OCI-LY7 (cell line): ENCODE results near the gene DGKD.

Source experiments
- EZH2phosphoT487 ChIP-seq: fragments of 200-600 bp; sonication (generic); IDR thresholded peaks from 2 replicates; pipeline ENCODE4 v1.6.1; 2018; ENCODE audit warnings: low read depth, borderline replicate concordance, mild to moderate bottlenecking, mixed run types, antibody characterized with exemption, low read length, moderate library complexity, mixed read lengths
- TF ChIP-seq, protein P1 (sequence below): fragments of 200-600 bp; sonication (generic); conservative IDR thresholded peaks from 2 replicates; pipeline ENCODE4 v1.5.1; 2014; ENCODE audit warnings: mild to moderate bottlenecking, antibody characterized with exemption, low read length, moderate library complexity, mixed read lengths

DNA sequence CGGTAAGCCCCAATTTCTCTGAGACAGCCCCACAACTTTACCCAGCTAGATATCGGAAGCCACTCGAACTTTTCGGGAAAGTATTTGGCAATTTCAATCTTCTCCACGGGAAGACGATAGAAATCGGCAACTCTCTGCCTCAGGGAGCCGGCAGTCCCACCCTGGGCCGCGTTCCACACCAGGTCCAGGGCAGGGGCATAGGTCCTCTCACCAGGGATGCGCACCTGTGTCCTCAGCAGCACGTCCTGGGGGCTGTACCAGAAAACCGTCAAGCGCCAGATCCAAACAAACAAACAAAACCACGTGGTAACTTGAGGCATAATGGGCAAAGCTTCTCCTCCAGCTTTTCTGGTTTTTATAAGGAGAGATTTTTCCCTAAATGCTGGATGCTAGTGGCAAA is 131.4 kb downstream of the DGKD start:
- TF ChIP-seq, protein P1, sequence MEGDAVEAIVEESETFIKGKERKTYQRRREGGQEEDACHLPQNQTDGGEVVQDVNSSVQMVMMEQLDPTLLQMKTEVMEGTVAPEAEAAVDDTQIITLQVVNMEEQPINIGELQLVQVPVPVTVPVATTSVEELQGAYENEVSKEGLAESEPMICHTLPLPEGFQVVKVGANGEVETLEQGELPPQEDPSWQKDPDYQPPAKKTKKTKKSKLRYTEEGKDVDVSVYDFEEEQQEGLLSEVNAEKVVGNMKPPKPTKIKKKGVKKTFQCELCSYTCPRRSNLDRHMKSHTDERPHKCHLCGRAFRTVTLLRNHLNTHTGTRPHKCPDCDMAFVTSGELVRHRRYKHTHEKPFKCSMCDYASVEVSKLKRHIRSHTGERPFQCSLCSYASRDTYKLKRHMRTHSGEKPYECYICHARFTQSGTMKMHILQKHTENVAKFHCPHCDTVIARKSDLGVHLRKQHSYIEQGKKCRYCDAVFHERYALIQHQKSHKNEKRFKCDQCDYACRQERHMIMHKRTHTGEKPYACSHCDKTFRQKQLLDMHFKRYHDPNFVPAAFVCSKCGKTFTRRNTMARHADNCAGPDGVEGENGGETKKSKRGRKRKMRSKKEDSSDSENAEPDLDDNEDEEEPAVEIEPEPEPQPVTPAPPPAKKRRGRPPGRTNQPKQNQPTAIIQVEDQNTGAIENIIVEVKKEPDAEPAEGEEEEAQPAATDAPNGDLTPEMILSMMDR: no peak
- no peak for TF ChIP-seq EZH2phosphoT487
